CD1c-positive myeloid dendritic cell (primary cell): ENCODE measurements around the gene NFASC.

ENCODE experiments used
- DNase-seq: peaks from one replicate; pipeline ENCODE4 v3.0.0-alpha.2; 2016; ENCODE audit errors: extremely low spot score

Gene NFASC

GRCh38 chr1:204983136-204983535 lies 112.5 kb downstream of the NFASC start:
- DNase-seq, result no peak

GRCh38 chr1:204983881-204984280 lies 113.2 kb downstream of the NFASC start:
- DNase-seq, result no peak

GRCh38 chr1:204984499-204984898 lies 113.8 kb downstream of the NFASC start:
- DNase-seq, result no peak

GRCh38 chr1:204986181-204986580 lies 115.5 kb downstream of the NFASC start:
- DNase-seq, result no peak

- DNase-seq, result no peak
These were observed 117.0 kb downstream of the NFASC start for GRCh38 chr1:204987689-204988088.

- DNase-seq, result no peak
These were observed 117.5 kb downstream of the NFASC start for GRCh38 chr1:204988196-204988595.

GRCh38 chr1:204989266-204990058 lies 118.8 kb downstream of the NFASC start:
- peak; percentile 71 for DNase-seq

GRCh38 chr1:204990059-204990664 lies 119.5 kb downstream of the NFASC start:
- no peak for DNase-seq

- no peak for DNase-seq
These were observed 120.2 kb downstream of the NFASC start for GRCh38 chr1:204990721-204991341.

- DNase-seq, result no peak
These were observed 120.7 kb downstream of the NFASC start for GRCh38 chr1:204991342-204991844.

- peak; percentile 57 for DNase-seq
These were observed 121.7 kb downstream of the NFASC start for GRCh38 chr1:204992201-204992997.

- no peak for DNase-seq
These were observed 122.3 kb downstream of the NFASC start for GRCh38 chr1:204992998-204993314.

GRCh38 chr1:204994086-204994862 lies 123.6 kb downstream of the NFASC start:
- no peak for DNase-seq

GRCh38 chr1:204996981-204997380 lies 126.3 kb downstream of the NFASC start:
- DNase-seq, result no peak

GRCh38 chr1:204997591-204998355 lies 127.1 kb downstream of the NFASC start:
- no peak for DNase-seq

- no peak for DNase-seq
These were observed 130.5 kb downstream of the NFASC start for GRCh38 chr1:205001162-205001561.

GRCh38 chr1:205002705-205003104 lies 132.0 kb downstream of the NFASC start:
- DNase-seq, result no peak

- no peak for DNase-seq
These were observed 132.9 kb downstream of the NFASC start for GRCh38 chr1:205003358-205004131.

GRCh38 chr1:205004351-205004750 lies 133.7 kb downstream of the NFASC start:
- no peak for DNase-seq

- no peak for DNase-seq
These were observed 138.2 kb downstream of the NFASC start for GRCh38 chr1:205008896-205009295.
